ENCODE measurements around the gene OR8B4. TPM values are rescaled to one million over a fixed set of nuclear protein-coding genes. Genes with fewer than 3 reads are reported as not detected.

OR8B4 gene
- total and polyA plus RNA-seq, 10 of the 15 experiments (the other 5 are each of a cell fraction or from before 2014, with no cell fraction given) = not detected

GRCh38 chr11:124463990-124464389 lies 39.3 kb upstream of the OR8B4 start:
- no peaks in the 10 kb centered on the region for H3K27me3 ChIP-seq (replicated peaks in 1 of 2; ENCODE audit: control insufficient read depth in 2 of 2, insufficient read depth in 2 of 2, low read length in 1 of 2)
- H3K9me3 ChIP-seq (replicated peaks; ENCODE audit: control insufficient read depth, insufficient read depth, low read length) = no peaks in the 10 kb centered on the region
- H3K36me3 ChIP-seq (ENCODE audit: control insufficient read depth in 2 of 2, insufficient read depth in 2 of 2, low read length in 1 of 2) = no peaks in the 10 kb centered on the region
- ChIA-PET SMC1A (ENCODE audit: uncharacterized antibody, unreplicated experiment) (no interaction called here), CTCF (no interaction called here), POLR2A (no interaction called here), RAD21 (ENCODE audit: unreplicated experiment) (no interaction called here)
- no peaks in the 10 kb centered on the region for H4K20me1 ChIP-seq (ENCODE audit: control insufficient read depth, insufficient read depth)
- no peak for TF ChIP-seq SMAD1 (IDR thresholded peaks at IDR 0.05; ENCODE audit: low read depth, partially characterized antibody)
- TF ChIP-seq CREB1 (IDR thresholded peaks at IDR 0.05; ENCODE audit: low read depth) = no peak
- TF ChIP-seq, protein P1, sequence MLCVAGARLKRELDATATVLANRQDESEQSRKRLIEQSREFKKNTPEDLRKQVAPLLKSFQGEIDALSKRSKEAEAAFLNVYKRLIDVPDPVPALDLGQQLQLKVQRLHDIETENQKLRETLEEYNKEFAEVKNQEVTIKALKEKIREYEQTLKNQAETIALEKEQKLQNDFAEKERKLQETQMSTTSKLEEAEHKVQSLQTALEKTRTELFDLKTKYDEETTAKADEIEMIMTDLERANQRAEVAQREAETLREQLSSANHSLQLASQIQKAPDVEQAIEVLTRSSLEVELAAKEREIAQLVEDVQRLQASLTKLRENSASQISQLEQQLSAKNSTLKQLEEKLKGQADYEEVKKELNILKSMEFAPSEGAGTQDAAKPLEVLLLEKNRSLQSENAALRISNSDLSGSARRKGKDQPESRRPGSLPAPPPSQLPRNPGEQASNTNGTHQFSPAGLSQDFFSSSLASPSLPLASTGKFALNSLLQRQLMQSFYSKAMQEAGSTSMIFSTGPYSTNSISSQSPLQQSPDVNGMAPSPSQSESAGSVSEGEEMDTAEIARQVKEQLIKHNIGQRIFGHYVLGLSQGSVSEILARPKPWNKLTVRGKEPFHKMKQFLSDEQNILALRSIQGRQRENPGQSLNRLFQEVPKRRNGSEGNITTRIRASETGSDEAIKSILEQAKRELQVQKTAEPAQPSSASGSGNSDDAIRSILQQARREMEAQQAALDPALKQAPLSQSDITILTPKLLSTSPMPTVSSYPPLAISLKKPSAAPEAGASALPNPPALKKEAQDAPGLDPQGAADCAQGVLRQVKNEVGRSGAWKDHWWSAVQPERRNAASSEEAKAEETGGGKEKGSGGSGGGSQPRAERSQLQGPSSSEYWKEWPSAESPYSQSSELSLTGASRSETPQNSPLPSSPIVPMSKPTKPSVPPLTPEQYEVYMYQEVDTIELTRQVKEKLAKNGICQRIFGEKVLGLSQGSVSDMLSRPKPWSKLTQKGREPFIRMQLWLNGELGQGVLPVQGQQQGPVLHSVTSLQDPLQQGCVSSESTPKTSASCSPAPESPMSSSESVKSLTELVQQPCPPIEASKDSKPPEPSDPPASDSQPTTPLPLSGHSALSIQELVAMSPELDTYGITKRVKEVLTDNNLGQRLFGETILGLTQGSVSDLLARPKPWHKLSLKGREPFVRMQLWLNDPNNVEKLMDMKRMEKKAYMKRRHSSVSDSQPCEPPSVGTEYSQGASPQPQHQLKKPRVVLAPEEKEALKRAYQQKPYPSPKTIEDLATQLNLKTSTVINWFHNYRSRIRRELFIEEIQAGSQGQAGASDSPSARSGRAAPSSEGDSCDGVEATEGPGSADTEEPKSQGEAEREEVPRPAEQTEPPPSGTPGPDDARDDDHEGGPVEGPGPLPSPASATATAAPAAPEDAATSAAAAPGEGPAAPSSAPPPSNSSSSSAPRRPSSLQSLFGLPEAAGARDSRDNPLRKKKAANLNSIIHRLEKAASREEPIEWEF (IDR thresholded peaks at IDR 0.05; ENCODE audit: insufficient replicate concordance, low read depth, low read length) = no peak
- no peak for TF ChIP-seq MAX (IDR thresholded peaks at IDR 0.05; ENCODE audit: low read depth, low read length)
- TF ChIP-seq STAT3 (IDR thresholded peaks at IDR 0.05; ENCODE audit: low read depth, low read length) = no peak
- TF ChIP-seq NFYB (IDR thresholded peaks at IDR 0.05; ENCODE audit: insufficient read depth, low read depth, low read length) = no peak
- no peak for TF ChIP-seq MYB (IDR thresholded peaks at IDR 0.05; ENCODE audit: borderline replicate concordance, low read depth, low read length)
- no peak for TF ChIP-seq IRF4 (IDR thresholded peaks at IDR 0.05; ENCODE audit: low read depth, low read length)
- TF ChIP-seq POLR2AphosphoS2 (IDR thresholded peaks at IDR 0.05; ENCODE audit: low read depth, low read length) = no peak
- TF ChIP-seq, protein P2, sequence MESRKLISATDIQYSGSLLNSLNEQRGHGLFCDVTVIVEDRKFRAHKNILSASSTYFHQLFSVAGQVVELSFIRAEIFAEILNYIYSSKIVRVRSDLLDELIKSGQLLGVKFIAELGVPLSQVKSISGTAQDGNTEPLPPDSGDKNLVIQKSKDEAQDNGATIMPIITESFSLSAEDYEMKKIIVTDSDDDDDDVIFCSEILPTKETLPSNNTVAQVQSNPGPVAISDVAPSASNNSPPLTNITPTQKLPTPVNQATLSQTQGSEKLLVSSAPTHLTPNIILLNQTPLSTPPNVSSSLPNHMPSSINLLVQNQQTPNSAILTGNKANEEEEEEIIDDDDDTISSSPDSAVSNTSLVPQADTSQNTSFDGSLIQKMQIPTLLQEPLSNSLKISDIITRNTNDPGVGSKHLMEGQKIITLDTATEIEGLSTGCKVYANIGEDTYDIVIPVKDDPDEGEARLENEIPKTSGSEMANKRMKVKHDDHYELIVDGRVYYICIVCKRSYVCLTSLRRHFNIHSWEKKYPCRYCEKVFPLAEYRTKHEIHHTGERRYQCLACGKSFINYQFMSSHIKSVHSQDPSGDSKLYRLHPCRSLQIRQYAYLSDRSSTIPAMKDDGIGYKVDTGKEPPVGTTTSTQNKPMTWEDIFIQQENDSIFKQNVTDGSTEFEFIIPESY (IDR thresholded peaks at IDR 0.05) = no peak
- TF ChIP-seq RELB (IDR thresholded peaks at IDR 0.05; ENCODE audit: low read depth) = no peak
- no peak for TF ChIP-seq SIN3A (IDR thresholded peaks at IDR 0.05; ENCODE audit: low read depth, low read length)
- ATAC-seq (no peak), FAIRE-seq (no peak), DNase-seq (ENCODE audit: low read depth, low spot score) (no peak)
- H2AFZ ChIP-seq (ENCODE audit: control insufficient read depth, low read depth, low read length) = no peak overlapping the region
- H3K4me3 ChIP-seq = no peak overlapping the region
- H3K4me2 ChIP-seq (ENCODE audit: control insufficient read depth, insufficient read depth) = no peak overlapping the region
- BruUV-seq (replicated peaks) = no TSS peak
- H3K4me1 ChIP-seq (ENCODE audit: control insufficient read depth, insufficient read depth, low read length) = no peaks in the 10 kb centered on the region
- intact Hi-C loops (cut with micrococcal nuclease; ENCODE audit: unreplicated experiment) = no loop called here
- WGBS (ENCODE audit: insufficient coverage, insufficient replicate concordance, low lambda C conversion rate, missing lambda C conversion rate) = under 1% methylated on average over 5 of the region's 5 CpGs
- no peaks in the 10 kb centered on the region for H3K79me2 ChIP-seq (ENCODE audit: control insufficient read depth, insufficient read depth, low read length)
- no peak overlapping the region for H3K9ac ChIP-seq (ENCODE audit: control insufficient read depth, insufficient read depth, low read length)
- in situ Hi-C loops (cut with MboI) = no loop called here
- H3K27ac ChIP-seq (ENCODE audit: control insufficient read depth, insufficient read depth) = no peak overlapping the region
